ENCODE data around the gene AP4B1.

- TF ChIP-seq POLR2AphosphoS5 (IDR thresholded peaks at IDR 0.05; ENCODE audit: low read depth, low read length) (no peak), POLR2A (IDR thresholded peaks at IDR 0.05; ENCODE audit: low read depth, low read length) (no peak), TAF1 (IDR thresholded peaks at IDR 0.05; ENCODE audit: low read depth, low read length) (no peak), SPI1 (IDR thresholded peaks at IDR 0.05; ENCODE audit: low read depth, low read length) (no peak), PAX5 (IDR thresholded peaks at IDR 0.05; ENCODE audit: insufficient read depth, low read length, severe bottlenecking) (no peak), POU2F2 (IDR thresholded peaks at IDR 0.05; ENCODE audit: low read depth, low read length) (no peak)
Observed at GRCh38 chr1:113912594-113913311, 8.2 kb upstream of the AP4B1 start.
